ENCODE results near the gene TSEN34.

GRCh38 chr19:54218259-54218658 lies 27.2 kb downstream of the TSEN34 start:
- TF ChIP-seq, protein P1, sequence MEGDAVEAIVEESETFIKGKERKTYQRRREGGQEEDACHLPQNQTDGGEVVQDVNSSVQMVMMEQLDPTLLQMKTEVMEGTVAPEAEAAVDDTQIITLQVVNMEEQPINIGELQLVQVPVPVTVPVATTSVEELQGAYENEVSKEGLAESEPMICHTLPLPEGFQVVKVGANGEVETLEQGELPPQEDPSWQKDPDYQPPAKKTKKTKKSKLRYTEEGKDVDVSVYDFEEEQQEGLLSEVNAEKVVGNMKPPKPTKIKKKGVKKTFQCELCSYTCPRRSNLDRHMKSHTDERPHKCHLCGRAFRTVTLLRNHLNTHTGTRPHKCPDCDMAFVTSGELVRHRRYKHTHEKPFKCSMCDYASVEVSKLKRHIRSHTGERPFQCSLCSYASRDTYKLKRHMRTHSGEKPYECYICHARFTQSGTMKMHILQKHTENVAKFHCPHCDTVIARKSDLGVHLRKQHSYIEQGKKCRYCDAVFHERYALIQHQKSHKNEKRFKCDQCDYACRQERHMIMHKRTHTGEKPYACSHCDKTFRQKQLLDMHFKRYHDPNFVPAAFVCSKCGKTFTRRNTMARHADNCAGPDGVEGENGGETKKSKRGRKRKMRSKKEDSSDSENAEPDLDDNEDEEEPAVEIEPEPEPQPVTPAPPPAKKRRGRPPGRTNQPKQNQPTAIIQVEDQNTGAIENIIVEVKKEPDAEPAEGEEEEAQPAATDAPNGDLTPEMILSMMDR (IDR thresholded peaks at IDR 0.05): no peak
- TF ChIP-seq POLR2A (IDR thresholded peaks at IDR 0.05): no peak

All from adrenal gland (tissue), 5 donors.